Measurements from ENCODE around the gene MAP3K7. TPM values are rescaled to one million over a fixed set of nuclear protein-coding genes. Genes with fewer than 3 reads are reported as not detected.

MAP3K7 gene
- total RNA-seq, result 17.0 and 20.6 TPM in 2 replicates

GRCh38 chr6:90586836-90587638 is at the start of gene MAP3K7:
TSS of gene MAP3K7 (minus strand) at chr6:90587072. CDS start at chr6:90586883, 189 bp downstream.

Measured in airway epithelial cell (primary cell).